Thyroid gland (tissue), 4 donors: Measurements from ENCODE around the gene MYZAP. TPM values are rescaled to one million over a fixed set of nuclear protein-coding genes. Genes with fewer than 3 reads are reported as not detected.

Experiments used
- DNase-seq, 2 donors: peaks; one replicate each; pipeline ENCODE4 v3.0.0-alpha.2; 2019
- H3K27ac ChIP-seq, 3 donors: fragments of 200-600 bp; sonication (generic); 1 replicate in 2 of 3; 2 replicates in 1 of 3; pipeline ENCODE4 v1.5.1; 2016 to 2019; ENCODE audit warnings: mild to moderate bottlenecking in 1 of 3, moderate library complexity in 1 of 3
- H3K27me3 ChIP-seq: fragments of 200-600 bp; sonication (generic); one replicate; pipeline ENCODE4 v1.5.1; 2019
- H3K36me3 ChIP-seq, 2 donors: fragments of 200-600 bp; sonication (generic); one replicate each; pipeline ENCODE4 v1.5.1; 2016 to 2019
- H3K4me1 ChIP-seq, 2 donors: fragments of 200-600 bp; sonication (generic); one replicate each; pipeline ENCODE4 v1.5.1; 2017 to 2019
- H3K4me3 ChIP-seq, 3 donors: fragments of 200-600 bp; sonication (generic); replicated peaks in 1 of 3; 1 replicate in 2 of 3; 2 replicates in 1 of 3; pipeline ENCODE4 v1.5.1; 2016; ENCODE audit warnings: mild to moderate bottlenecking in 1 of 3
- H3K9me3 ChIP-seq: fragments of 200-600 bp; sonication (generic); one replicate; pipeline ENCODE4 v1.5.1; 2017
- CTCF ChIP-seq, 6 experiments: fragments of 200-600 bp in 3 of 6; fragments of 450-650 bp in 3 of 6; sonication (generic) in 3 of 6; IDR thresholded peaks; one replicate each; pipeline ENCODE4 v1.5.1; 2016 to 2019; ENCODE audit warnings: antibody characterized with exemption in 6 of 6, mild to moderate bottlenecking in 2 of 6, inconsistent platforms in 1 of 6, moderate library complexity in 1 of 6
- POLR2A ChIP-seq, 2 donors: fragments of 450-650 bp; IDR thresholded peaks; one replicate each; pipeline ENCODE4 v1.6.1; 2017; ENCODE audit warnings: antibody characterized with exemption in 2 of 2, mild to moderate bottlenecking in 2 of 2, moderate library complexity in 1 of 2
- WGBS, 2 donors: methylation state at CpG; one replicate each; pipeline ENCODE4 v1.1.5; 2017; 5-methylcytosine and 5-hydroxymethylcytosine counted together
- intact Hi-C: fragments of 100-400 bp; cut with DNase I; formaldehyde crosslinking; loops from one replicate; pipeline ENCODE4 v1.15.1; 2023
- total RNA-seq, 4 donors: library from RNA; depleted of rRNA; stranded (reverse); fragments of >200 nt; gene quantifications; one replicate each; pipeline ENCODE4 v1.2.3, GENCODE V29; 2016

MYZAP gene
- total RNA-seq, 4 donors from 2014 or later, result 3.2 to 20.7 (median 6.4) TPM

DNA sequence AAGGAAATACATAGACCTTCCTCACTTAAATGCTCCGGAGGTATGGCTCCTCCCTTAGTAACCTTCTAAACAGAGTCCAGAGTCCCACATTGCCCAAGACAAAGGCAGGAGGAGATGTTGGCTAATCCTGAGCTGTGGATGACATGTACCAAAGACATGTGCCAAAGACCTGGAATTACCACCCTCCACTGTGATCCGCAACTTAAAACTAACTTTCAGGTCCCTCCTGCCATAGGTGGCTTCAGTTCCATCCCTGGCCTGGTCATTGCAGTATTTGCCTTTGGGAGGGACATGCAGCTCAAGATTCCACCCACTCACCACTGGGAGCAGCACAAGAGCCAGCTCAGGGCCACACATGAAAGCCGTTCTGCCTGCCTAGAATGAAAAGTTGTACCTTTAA lies 28.0 kb downstream of the MYZAP start:
- peak in 1 of 2 donors; percentile 14 for DNase-seq
- no peaks in the 10 kb centered on the region for H3K9me3 ChIP-seq
- WGBS, 2 donors, result 76 to 78% methylated on average over 2 to 3 of the region's 3 CpGs
- no peak overlapping the region for H3K27ac ChIP-seq
- TF ChIP-seq POLR2A (IDR thresholded peaks at IDR 0.05) (no peak), CTCF (IDR thresholded peaks at IDR 0.05) (peak in 1 of 6 experiments; percentile 7)
- no peaks in the 10 kb centered on the region for H3K36me3 ChIP-seq
- no peak overlapping the region for H3K4me3 ChIP-seq
- peaks cover 4 to 10% of the 10 kb centered on the region in 2 donors for H3K4me1 ChIP-seq
- H3K27me3 ChIP-seq, result no peaks in the 10 kb centered on the region
- intact Hi-C loops, result no loop called here

DNA sequence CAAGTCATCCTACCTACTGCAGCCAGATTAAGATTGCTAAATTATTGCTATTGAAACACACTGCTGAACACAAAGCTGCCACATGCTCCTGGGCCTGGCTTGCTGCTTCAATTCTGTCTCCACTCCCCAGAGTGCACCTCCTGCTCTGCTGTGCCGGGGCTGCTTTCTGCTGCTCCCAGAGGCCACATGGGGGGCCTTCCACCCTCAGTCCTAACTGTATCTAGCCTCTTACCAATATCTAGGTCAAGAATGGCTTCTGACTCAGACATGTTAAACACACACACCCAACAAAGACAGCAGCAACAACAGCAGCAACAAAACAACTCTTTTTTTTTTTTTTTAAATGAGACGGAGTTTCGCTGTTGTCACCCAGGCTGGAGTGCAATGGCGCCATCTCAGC lies 33.0 kb downstream of the MYZAP start:
- no peak for DNase-seq
- no peaks in the 10 kb centered on the region for H3K27me3 ChIP-seq
- peaks cover 6 to 23% of the 10 kb centered on the region in 2 donors for H3K4me1 ChIP-seq
- intact Hi-C loops, result no loop called here
- 62 to 77% methylated on average over 4 of the region's 4 CpGs for WGBS, 2 donors
- no peaks in the 10 kb centered on the region for H3K36me3 ChIP-seq
- H3K9me3 ChIP-seq, result no peaks in the 10 kb centered on the region
- no peak overlapping the region for H3K27ac ChIP-seq
- no peak overlapping the region for H3K4me3 ChIP-seq
- TF ChIP-seq POLR2A (IDR thresholded peaks at IDR 0.05), result no peak

- H3K4me1 ChIP-seq, result peaks cover 4 to 14% of the 10 kb centered on the region in 2 donors
- H3K36me3 ChIP-seq, result no peaks in the 10 kb centered on the region
- H3K4me3 ChIP-seq, result no peak overlapping the region
- no peak overlapping the region for H3K27ac ChIP-seq
- no peaks in the 10 kb centered on the region for H3K9me3 ChIP-seq
- no peak for DNase-seq
- intact Hi-C loops, result no loop called here
- TF ChIP-seq CTCF (IDR thresholded peaks at IDR 0.05), result no peak
- TF ChIP-seq POLR2A (IDR thresholded peaks at IDR 0.05), result no peak
- WGBS, 2 donors, result 65 to 68% methylated on average over 10 of the region's 10 CpGs
- H3K27me3 ChIP-seq, result no peaks in the 10 kb centered on the region
Observed at GRCh38 chr15:57625703-57626448, 34.2 kb downstream of the MYZAP start.

DNA sequence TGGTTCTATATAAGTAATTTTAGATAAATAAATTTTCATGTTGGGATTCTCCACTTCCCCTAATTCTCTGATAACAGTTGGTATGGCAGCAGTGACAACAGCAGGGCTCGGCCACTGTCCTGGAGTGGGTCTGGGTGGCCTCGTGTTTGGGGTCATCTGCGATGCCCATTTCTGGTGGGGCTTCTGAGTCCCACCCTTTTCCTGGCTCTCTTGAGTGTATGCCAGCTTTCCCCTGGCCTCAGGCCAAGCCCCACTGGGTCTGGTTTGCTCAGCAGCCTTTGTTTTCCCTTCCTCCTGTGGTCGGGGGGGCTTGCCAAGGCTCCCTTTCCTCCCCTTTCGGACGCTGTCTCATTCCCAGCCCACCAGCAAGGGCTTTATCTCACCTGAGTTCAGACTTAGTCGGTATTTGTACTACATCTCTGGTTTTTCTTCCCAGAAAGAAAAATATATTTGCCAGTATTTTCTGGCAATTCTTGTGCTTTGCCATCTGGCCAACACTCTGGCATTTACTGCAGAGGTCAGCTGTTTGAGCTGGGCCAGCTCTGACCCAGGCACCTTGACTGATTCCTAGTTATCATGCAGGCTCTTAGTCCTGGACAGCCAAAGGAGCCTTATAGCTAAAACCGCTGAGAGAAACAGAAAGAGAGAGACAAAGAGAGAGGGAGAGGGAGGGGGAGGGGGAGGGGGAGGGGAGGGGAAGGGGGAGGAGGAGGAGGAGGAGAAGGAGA lies 35.2 kb downstream of the MYZAP start:
- H3K4me3 ChIP-seq, result no peak overlapping the region
- H3K36me3 ChIP-seq, result no peaks in the 10 kb centered on the region
- peaks cover 4 to 14% of the 10 kb centered on the region in 2 donors for H3K4me1 ChIP-seq
- 39 to 43% methylated on average over 8 of the region's 8 CpGs for WGBS, 2 donors
- peak; percentile 7 to 19 for DNase-seq
- H3K27me3 ChIP-seq, result no peaks in the 10 kb centered on the region
- intact Hi-C loops, result no loop called here
- TF ChIP-seq POLR2A (IDR thresholded peaks at IDR 0.05), result no peak
- no peak for TF ChIP-seq CTCF (IDR thresholded peaks at IDR 0.05)
- H3K9me3 ChIP-seq, result no peaks in the 10 kb centered on the region
- H3K27ac ChIP-seq, result no peak overlapping the region

DNA sequence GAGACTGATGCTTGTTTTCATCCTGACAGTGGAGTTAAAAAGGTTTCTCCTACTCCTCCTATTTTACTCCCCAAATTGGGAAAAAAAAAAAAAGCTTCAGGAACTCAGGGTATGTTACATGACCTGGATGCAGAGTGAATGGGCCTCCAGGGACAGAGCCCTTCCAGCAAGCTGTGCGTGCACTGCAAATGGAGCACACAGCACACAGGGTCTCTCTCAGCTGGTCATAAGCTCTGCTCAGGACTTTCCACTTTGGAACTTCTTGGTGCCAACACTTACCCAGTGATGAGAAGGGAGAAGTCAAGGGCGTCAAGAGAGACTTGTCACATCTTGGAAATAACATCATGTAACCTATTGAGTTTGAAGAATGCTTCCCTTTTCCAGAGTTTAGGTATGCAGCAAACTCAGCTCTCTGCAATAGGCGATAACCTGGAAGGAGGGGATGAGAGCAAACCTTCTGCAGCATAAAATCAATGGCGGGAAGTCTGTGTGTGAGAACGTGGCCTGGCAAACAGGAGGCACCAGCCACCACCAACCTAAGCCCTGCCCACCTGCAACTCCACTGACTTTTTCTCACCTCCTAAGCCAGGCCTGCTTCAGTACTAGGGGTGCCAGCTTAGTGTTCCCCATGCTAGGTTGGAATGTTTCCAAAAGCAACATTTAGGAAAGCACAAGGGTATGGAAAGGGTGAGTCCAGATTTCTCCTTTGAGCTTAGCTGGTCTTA lies 39.8 kb downstream of the MYZAP start:
- Histone ChIP-seq H3K9me3 (no peaks in the 10 kb centered on the region), H3K27ac (no peak overlapping the region), H3K27me3 (no peaks in the 10 kb centered on the region), H3K4me3 (no peak overlapping the region), H3K4me1 (peaks cover 4 to 6% of the 10 kb centered on the region in 2 donors), H3K36me3 (no peaks in the 10 kb centered on the region)
- no peak for DNase-seq
- no peak for TF ChIP-seq CTCF (IDR thresholded peaks at IDR 0.05)
- no peak for TF ChIP-seq POLR2A (IDR thresholded peaks at IDR 0.05)
- intact Hi-C loops, result no loop called here
- 90 to 95% methylated on average over 5 of the region's 5 CpGs for WGBS, 2 donors
